Heart right ventricle (tissue), 16 donors: ENCODE data around the gene MUC5B. TPM values are rescaled to one million over a fixed set of nuclear protein-coding genes. Genes with fewer than 3 reads are reported as not detected.

ENCODE experiments used
- ATAC-seq, 8 donors: fragments of 200-7000 bp; cut with Tn5 transposase; one replicate each; pipeline ENCODE4 v1.9.1; 2020; ENCODE audit warnings: mild to moderate bottlenecking in 8 of 8, moderate library complexity in 8 of 8, moderate number of reproducible peaks in 1 of 8
- DNase-seq, 2 donors: peaks; one replicate each; pipeline ENCODE4 v3.0.0-alpha.2; 2020
- H3K27ac ChIP-seq, 10 donors: fragments of 200-600 bp; sonication (generic) in 2 of 10; one replicate each; pipeline versions ENCODE4 v1.5.0 to v1.8.0; 2020 to 2022; ENCODE audit warnings: mild to moderate bottlenecking in 3 of 10
- H3K27me3 ChIP-seq, 7 donors: fragments of 200-600 bp; one replicate each; pipeline ENCODE4 v1.8.0; 2021 to 2022; ENCODE audit warnings: mild to moderate bottlenecking in 2 of 7
- H3K36me3 ChIP-seq, 9 donors: fragments of 200-600 bp; sonication (generic) in 1 of 9; one replicate each; pipeline versions ENCODE4 v1.5.0 to v1.8.0; 2020 to 2022; ENCODE audit warnings: mild to moderate bottlenecking in 2 of 9
- H3K4me1 ChIP-seq, 9 donors: fragments of 200-600 bp; sonication (generic) in 1 of 9; one replicate each; pipeline versions ENCODE4 v1.5.0 to v1.8.0; 2020 to 2022; ENCODE audit warnings: mild to moderate bottlenecking in 4 of 9
- H3K4me3 ChIP-seq, 10 donors: fragments of 200-600 bp; sonication (generic) in 2 of 10; one replicate each; pipeline versions ENCODE4 v1.5.0 to v1.8.0; 2020 to 2022; ENCODE audit warnings: mild to moderate bottlenecking in 7 of 10, moderate library complexity in 2 of 10
- H3K9me3 ChIP-seq, 11 donors: fragments of 200-600 bp in 10 of 11; sonication (generic) in 2 of 11; one replicate each; pipeline versions ENCODE4 v1.5.0 to v1.8.0; 2013 to 2022; ENCODE audit warnings: mild to moderate bottlenecking in 2 of 11, control low read depth in 1 of 11, moderate library complexity in 1 of 11
- WGBS, 2 donors: extraction: QIAGEN DNeasy Blood & Tissue Kit; methylation state at CpG; one replicate each; pipeline ENCODE4 v1.1.7; 2013; ENCODE audit warnings: inconsistent platforms in 1 of 2; 5-methylcytosine and 5-hydroxymethylcytosine counted together
- intact Hi-C, 10 donors: fragments of 100-400 bp; cut with DNase I; formaldehyde crosslinking; loops; one replicate each; pipeline versions ENCODE4 v1.11.1 to v1.14.2; 2022
- polyA plus RNA-seq, 2 donors: library from polyadenylated mRNA; stranded (reverse); fragments of 200-250 nt; gene quantifications; one replicate each; pipeline ENCODE4 v1.2.3, GENCODE V29; 2013
- total RNA-seq, 10 donors: library from RNA; stranded (reverse); fragmentation: NEBNext Ultra II Directional in 3 of 10; extraction: Animal tissue kit (Norgen Biotek cat#: 25700) in 3 of 10; gene quantifications; one replicate each; pipeline versions ENCODE4 v1.2.1 to v1.2.4, GENCODE V29; 2021 to 2023
- TF ChIP-seq, protein P1 (sequence below), 9 donors: fragments of 200-600 bp; sonication (generic) in 2 of 9; IDR thresholded peaks; one replicate each; pipeline versions ENCODE4 v1.5.0 to v1.8.0; 2021 to 2022; ENCODE audit warnings: antibody characterized with exemption in 9 of 9, mild to moderate bottlenecking in 5 of 9, moderate library complexity in 1 of 9
- donor health status: Arrhythmogenic right ventricular cardiomyopathy.
- donor health status: ischemic (EF 13 %, LVEDD 7.1; RV severe dilation, severe dysfunction).
- donor health status: healthy with polysubstance abuse.
- donor health status: DM: no; HTN: yes; CAD: no.
- donor health status: DM: no; HTN: no; CAD: no.
- donor health status: ischemic (EF 25% LVEDD 6.9; RV normal size, moderate dysfunction).
- donor health status: ischemic (EF 25% LVEDD 5.7; RV mildly dilated, moderate dysfunction).
- donor health status: healthy.
- donor health status: DM: yes; HTN: yes; CAD: no.
- donor health status: Ischemic cardiomyopathy.
- donor health status: ischemic (EF 35%, LVEDD 5.7; RV mildly dilated, moderate dysfunction).
- donor health status: nonischemic (EF 11% LVEDD 7.7; RV severe dilation, severe dysfunction).
- donor health status: DM: yes; HTN: yes; CAD: no.
- donor health status: PGD.
- donor health status: ischemic (EF 29% LVEDD 5.4; RV normal size, mild dysfunction).
- donor health status: nonischemic (EF 23%, LVEDD 6.1; RV moderate dilation, normal function).

MUC5B gene
- total and polyA plus RNA-seq, 12 donors = not detected

DNA sequence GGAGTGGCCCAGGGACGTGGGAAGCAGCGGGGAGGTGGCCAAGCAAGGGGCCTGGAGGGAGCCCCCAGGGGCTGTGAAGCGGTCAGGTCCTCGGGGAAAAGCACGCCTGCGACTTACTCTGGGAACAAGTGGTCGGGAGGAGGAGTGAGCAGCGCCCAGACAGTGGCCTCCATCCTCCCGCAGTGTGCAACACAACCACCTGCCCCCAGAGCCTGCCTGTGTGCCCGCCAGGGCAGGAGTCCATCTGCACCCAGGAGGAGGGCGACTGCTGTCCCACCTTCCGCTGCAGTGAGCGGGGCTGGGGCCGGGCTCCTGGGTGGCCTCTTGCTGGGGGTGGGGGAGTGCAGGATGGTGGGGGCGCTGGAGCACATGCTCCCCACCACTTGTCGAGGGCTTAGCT is 35.0 kb downstream of the MUC5B start:
- Histone ChIP-seq H3K36me3 (no peaks in the 10 kb centered on the region), H3K9me3 (no peaks in the 10 kb centered on the region), H3K4me3 (no peak overlapping the region), H3K4me1 (peaks cover 4 to 14% (median 10%) of the 10 kb centered on the region in 9 donors), H3K27ac (no peak overlapping the region), H3K27me3 (no peaks in the 10 kb centered on the region)
- TF ChIP-seq, protein P1, sequence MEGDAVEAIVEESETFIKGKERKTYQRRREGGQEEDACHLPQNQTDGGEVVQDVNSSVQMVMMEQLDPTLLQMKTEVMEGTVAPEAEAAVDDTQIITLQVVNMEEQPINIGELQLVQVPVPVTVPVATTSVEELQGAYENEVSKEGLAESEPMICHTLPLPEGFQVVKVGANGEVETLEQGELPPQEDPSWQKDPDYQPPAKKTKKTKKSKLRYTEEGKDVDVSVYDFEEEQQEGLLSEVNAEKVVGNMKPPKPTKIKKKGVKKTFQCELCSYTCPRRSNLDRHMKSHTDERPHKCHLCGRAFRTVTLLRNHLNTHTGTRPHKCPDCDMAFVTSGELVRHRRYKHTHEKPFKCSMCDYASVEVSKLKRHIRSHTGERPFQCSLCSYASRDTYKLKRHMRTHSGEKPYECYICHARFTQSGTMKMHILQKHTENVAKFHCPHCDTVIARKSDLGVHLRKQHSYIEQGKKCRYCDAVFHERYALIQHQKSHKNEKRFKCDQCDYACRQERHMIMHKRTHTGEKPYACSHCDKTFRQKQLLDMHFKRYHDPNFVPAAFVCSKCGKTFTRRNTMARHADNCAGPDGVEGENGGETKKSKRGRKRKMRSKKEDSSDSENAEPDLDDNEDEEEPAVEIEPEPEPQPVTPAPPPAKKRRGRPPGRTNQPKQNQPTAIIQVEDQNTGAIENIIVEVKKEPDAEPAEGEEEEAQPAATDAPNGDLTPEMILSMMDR (IDR thresholded peaks at IDR 0.05) = no peak
- 79 to 85% methylated on average over 16 of the region's 16 CpGs for WGBS, 2 donors
- DNase-seq = no peak
- no peak for ATAC-seq
- intact Hi-C loops = no loop called here

DNA sequence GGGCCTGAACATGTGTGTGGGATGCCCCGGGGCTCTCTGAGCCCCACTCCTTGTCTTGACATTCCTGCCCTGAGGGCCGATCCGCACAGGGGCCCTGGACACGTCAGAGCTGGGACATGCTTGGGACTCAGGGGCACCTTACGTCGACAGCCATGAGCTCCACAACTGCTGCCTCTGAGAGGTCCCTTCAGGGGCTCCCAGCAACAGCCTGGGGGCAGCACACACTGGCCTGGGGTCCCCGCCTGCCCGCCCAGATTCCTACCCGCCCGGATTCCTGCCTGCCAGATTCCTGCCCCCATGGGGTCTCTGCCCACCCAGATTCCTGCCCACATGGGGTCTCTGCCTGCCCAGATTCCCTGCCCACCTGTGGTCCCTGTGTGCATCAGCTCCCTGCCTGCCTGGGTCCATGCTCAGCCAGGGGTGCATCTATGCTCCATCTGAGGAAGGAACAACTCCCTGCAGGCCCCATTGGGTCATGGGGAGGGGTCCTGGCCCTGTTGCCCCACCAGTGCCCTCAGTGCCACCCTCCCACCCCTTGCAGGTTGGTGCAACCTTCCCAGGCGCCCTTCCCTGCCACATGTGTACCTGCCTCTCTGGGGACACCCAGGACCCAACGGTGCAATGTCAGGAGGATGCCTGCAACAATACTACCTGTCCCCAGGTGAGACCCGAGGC is 35.7 kb downstream of the MUC5B start:
- ATAC-seq (no peak), DNase-seq (no peak)

DNA sequence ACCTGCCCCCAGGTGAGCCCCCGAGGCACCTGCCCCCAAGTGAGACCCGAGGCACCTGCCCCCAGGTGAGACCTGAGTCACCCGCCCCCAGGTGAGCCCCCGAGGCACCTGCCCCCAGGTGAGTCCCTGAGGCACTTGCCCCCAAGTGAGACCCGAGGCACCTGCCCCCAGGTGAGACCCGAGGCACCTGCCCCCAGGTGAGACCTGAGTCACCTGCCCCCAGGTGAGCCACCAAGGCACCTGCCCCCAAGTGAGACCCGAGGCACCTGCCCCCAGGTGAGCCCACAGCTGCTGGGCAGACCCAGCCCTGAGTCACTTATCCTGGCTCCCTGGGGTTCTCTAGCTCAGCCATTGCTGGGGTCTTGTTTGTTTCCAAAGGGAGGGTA is 36.2 kb downstream of the MUC5B start:
- Histone ChIP-seq H3K27me3 (no peaks in the 10 kb centered on the region), H3K4me1 (peaks cover 4 to 17% (median 14%) of the 10 kb centered on the region in 9 donors), H3K4me3 (no peak overlapping the region), H3K36me3 (no peaks in the 10 kb centered on the region), H3K27ac (no peak overlapping the region), H3K9me3 (no peaks in the 10 kb centered on the region)
- 77 to 79% methylated on average over 7 of the region's 7 CpGs for WGBS, 2 donors
- DNase-seq (no peak), ATAC-seq (no peak)
- intact Hi-C loops = no loop called here
- TF ChIP-seq, protein P1 (IDR thresholded peaks at IDR 0.05) = no peak

More for the DNA sequence above, 35.7 kb downstream of the MUC5B start:
- Histone ChIP-seq H3K4me3 (no peak overlapping the region), H3K36me3 (no peaks in the 10 kb centered on the region), H3K27me3 (no peaks in the 10 kb centered on the region), H3K9me3 (no peaks in the 10 kb centered on the region), H3K4me1 (peaks cover 4 to 17% (median 14%) of the 10 kb centered on the region in 9 donors), H3K27ac (no peak overlapping the region)
- intact Hi-C loops = no loop called here
- TF ChIP-seq, protein P1 (IDR thresholded peaks at IDR 0.05) = no peak
- 62 to 66% methylated on average over 10 to 13 of the region's 13 CpGs for WGBS, 2 donors

DNA sequence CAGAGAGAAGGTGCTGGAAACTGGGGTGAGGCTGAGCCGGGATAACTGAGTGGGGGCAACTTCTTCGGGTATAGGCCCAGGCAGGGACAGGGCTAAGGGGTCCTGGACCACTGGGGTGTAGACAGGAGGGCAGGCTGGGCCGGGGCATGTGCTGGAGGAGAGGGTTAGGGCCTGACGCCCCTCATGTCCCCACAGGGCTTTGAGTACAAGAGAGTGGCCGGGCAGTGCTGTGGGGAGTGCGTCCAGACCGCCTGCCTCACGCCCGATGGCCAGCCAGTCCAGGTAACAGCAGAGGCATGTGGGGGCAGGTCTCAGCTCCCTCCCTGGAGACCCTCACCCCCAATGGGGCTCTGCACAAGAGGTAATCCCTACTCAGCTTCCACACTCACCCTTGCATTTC is 36.7 kb downstream of the MUC5B start:
- Histone ChIP-seq H3K9me3 (no peaks in the 10 kb centered on the region), H3K27me3 (no peaks in the 10 kb centered on the region), H3K36me3 (no peaks in the 10 kb centered on the region), H3K4me1 (peaks cover 4 to 17% (median 14%) of the 10 kb centered on the region in 9 donors), H3K27ac (no peak overlapping the region), H3K4me3 (no peak overlapping the region)
- WGBS, 2 donors = 84 to 88% methylated on average over 9 of the region's 9 CpGs
- intact Hi-C loops = no loop called here
- TF ChIP-seq, protein P1 (IDR thresholded peaks at IDR 0.05) = no peak
- ATAC-seq = no peak
- no peak for DNase-seq
